GM18519 (cell line): ENCODE data around the gene TMEM94.

Experiments
- ATAC-seq: cut with Tn5 transposase; IDR thresholded peaks from one replicate; pipeline ENCODE4 v1.9.1; 2021; ENCODE audit warnings: mild to moderate bottlenecking, moderate library complexity; ENCODE audit not compliant: unreplicated experiment, low FRiP score

TMEM94 gene

GRCh38 chr17:75523647-75524046, 67.2 kb downstream of the TMEM94 start:
- no peak for ATAC-seq

- no peak for ATAC-seq
Measured at GRCh38 chr17:75524269-75524969, 68.0 kb downstream of the TMEM94 start.

- ATAC-seq, result no peak
Measured at GRCh38 chr17:75524970-75525805, 68.8 kb downstream of the TMEM94 start, which contains the start of gene LLGL2. Gene LLGL2, plus strand, starts transcription at chr17:75525697. Its CDS starts 17,730 bp downstream, at chr17:75543427.

DNA sequence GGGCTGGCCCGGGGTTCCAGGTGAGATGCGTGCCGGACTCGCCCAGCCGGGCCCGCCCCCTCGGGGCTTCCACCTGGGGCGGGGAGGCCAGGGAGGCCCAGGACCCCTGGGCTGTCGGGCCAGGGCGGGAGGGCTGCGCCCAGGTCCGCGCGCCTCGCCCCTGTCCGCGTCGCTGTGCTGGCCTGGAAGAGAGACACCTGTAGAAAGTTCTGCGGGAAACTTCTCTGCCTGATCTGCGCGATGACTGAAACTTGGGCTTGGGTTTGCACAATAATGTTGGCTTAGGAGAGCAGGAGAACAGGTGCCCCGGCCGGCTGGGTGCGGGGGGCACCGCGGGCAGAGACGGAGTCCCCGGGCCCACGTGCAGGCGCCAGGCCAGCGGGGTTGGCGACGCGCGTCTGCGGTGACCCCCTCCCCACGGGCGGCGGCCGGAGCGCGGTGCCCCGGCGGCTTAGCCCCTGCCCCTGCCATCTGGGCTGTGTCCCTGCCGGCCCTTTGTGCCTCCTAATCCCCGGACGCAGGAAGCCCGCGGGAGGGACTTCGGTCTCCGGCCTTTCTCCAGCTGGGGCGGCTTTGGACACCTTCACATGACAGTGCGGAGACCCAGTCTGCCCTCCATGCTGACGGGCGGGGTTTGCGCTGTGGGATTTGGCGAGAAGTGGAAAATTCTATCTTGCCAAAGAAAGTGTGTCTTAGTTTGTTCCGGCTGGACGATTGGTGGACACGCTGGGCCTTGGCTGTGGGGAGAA, 69.5 kb downstream of the TMEM94 start:
- ATAC-seq, result no peak

DNA sequence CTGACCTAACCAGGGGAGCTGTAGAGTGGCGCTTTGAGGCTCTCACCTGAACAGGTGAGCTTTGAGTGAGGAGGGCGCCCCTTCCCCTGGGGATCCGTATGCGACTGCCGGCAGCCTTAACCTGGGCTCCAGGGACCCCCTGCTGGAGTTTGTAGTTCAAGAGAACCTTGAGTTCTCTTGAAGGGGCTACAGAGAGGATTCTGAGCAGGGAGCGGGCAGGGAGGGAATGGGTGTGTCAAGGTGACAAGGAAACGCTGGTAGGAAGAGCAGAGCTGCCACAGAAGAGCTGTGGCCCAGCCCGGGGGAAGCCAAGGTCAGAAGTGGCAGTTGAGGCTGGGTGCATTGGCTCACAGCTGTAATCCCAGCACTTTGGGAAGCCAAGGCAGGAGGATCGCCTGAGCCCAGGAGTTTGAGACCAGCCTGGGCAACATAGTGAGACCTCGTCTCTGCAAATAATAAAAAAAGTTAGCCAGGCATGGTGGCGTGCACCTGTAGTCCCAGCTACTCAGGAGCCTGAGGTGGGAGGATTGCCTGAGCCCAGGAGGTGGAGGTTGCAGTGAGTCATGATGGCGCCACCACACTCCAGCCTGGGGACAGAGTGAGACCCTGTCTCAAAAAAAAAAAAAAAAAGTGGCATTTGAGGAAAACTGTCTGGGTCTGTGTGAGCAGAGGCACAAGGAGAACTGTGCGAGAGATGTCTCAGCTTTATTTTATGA, 70.3 kb downstream of the TMEM94 start:
- ATAC-seq, result no peak

DNA sequence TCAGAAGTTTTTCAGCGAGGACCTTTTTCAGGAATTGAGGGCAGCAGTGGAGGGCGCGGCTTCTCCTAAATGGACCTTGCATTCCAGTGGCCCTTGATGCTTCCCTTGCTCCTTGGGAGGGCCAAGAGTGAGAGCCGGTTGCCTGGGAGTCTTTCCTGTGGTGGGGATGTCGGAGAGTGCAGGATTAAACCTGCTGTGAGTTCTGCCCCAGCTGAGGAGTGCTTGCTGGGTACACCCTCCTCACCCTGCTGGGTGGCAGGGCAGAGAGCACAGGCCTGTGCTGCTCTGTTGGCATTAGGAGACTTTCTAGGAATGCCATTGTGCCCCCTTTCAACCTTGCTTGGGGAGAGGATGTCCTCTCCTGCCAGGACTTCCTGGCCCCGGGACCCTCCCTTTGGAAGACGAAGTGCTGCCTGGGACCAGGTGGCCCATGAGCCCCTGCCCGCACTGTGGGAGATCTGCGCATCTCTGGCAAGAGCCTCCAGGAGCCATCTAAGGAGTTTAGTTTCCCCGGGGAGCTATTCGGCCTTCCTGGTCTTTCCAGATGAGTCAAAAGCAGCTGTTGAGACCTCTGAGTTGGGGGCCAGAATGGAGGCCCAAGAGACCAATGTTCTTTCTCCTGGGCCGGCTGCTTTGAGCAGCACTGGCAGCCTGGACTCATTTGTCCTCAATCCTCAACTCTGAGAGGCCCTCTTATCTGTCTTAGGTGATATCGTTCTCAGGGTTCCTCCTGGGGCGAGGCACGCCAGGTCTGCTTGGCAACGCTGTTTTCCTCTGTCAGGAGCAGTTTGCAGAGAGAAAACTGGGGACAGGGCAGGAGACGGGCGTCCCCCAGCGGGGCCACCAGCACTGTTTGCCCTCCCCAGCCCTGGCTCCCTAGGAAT, 74.6 kb downstream of the TMEM94 start:
- no peak for ATAC-seq

- no peak for ATAC-seq
Measured at GRCh38 chr17:75531721-75532072, 75.3 kb downstream of the TMEM94 start.

GRCh38 chr17:75535119-75535537, 78.7 kb downstream of the TMEM94 start:
- ATAC-seq, result no peak

- ATAC-seq, result no peak
Measured at GRCh38 chr17:75535871-75536270, 79.4 kb downstream of the TMEM94 start.

- ATAC-seq, result no peak
Measured at GRCh38 chr17:75536366-75536765, 79.9 kb downstream of the TMEM94 start.

DNA sequence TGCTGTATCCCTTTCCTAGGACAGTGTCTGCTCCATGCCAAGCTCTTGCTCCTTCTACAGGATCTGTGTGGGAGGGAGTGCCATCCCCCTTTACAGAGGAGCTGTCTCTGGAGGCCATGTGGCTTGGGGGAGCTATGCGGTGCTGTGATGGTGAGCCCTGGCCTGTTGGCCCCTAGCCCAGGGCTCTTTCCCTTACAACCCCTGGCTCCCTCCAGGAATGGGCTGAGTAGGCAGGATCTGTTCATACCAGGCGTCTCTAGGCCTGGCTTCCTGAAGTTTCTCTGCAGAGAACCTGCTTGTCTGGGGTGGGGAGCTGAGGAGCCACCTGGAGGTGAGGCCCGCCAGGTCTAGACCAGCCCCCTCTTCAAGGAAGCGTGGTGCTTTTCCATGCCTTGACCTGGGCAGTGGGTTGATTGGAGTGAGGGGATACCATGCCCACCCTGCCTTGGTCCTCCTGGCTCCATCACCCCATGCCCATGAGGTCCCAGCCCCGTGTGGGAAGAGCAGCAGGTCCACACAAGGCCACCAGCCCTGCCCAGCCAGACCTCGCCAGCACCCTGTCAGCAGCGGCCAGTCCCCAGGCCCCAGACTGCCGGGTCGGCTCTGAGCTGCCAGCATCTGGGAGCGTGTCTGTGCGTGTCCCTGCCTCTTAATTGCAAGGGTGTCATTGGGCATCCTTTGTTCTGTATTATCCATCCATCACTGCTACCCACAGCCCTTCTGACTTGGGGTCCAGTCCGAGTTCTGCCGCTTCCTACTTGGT, 83.7 kb downstream of the TMEM94 start:
- ATAC-seq, result no peak

- no peak for ATAC-seq
Measured at GRCh38 chr17:75540923-75541503, 84.6 kb downstream of the TMEM94 start.

DNA sequence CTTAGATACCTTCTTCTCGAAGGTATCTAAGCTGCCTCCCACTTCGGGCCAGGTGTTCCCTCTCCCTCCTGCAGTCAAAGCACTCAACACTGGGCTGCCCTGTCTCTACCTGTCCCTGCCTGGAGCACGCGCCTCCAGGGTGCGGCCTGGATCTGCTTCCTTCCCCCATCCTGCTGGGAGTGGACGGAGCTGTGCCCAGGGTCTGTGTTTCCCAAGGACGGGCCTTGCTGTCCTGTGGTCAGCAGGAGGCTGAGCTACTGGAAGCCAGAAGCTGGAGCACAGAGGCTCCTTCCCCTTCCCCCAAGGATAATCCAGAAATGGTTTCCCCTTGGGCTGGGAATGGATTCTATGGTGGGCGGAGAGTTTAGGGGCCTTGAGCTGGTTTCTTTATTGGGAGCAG, 85.8 kb downstream of the TMEM94 start:
- ATAC-seq, result no peak

GRCh38 chr17:75542728-75543336, 86.4 kb downstream of the TMEM94 start:
- ATAC-seq, result no peak

DNA sequence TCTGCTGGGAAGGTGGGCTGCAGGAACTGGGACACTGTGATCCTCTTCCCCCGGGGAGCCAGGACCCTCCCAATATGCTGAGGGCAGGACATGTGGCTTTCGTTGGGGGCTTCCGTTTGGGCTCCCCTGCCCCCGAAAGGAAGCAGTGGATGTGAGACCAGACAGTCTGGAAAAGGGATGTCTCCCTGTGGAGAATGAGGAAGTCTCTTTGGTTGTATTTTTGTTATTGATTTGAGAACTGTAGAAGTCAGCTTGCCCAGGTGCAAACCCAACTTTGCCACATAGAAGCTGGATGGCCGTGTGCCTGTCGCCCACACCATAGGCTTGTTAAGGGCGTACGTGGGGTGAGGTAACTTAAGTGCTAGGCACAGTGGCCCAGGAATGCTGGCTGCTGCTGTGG, 87.8 kb downstream of the TMEM94 start:
- ATAC-seq, result no peak

- ATAC-seq, result no peak
Measured at GRCh38 chr17:75546181-75546580, 89.7 kb downstream of the TMEM94 start.

GRCh38 chr17:75547091-75547490, 90.7 kb downstream of the TMEM94 start:
- no peak for ATAC-seq

- no peak for ATAC-seq
Measured at GRCh38 chr17:75548813-75549212, 92.4 kb downstream of the TMEM94 start.
